K562 (cell line): ENCODE data around the gene SLC4A2. TPM values are rescaled to one million over a fixed set of nuclear protein-coding genes. Genes with fewer than 3 reads are reported as not detected.

Source experiments
- CCNT2 ChIP-seq: IDR thresholded peaks from 2 replicates; pipeline ENCODE4 v1.6.1; 2011; ENCODE audit warnings: borderline replicate concordance, low read depth, mild to moderate bottlenecking, moderate library complexity, mixed read lengths, low read length; ENCODE audit not compliant: insufficient read length; ENCODE audit errors: extremely low read depth
- FOXP1 ChIP-seq: sonication (generic); formaldehyde crosslinking; IDR thresholded peaks from 2 replicates; pipeline ENCODE4 v1.8.0; 2022; ENCODE audit warnings: mild to moderate bottlenecking, missing genetic modification reagents
- HDAC1 ChIP-seq, 2 experiments: fragments of 450-650 bp; IDR thresholded peaks; 2 replicates each; pipeline ENCODE4 v1.6.1; 2016 to 2017; ENCODE audit warnings: inconsistent platforms in 1 of 2, mild to moderate bottlenecking in 1 of 2, moderate library complexity in 1 of 2
- POLR3A ChIP-seq: IDR thresholded peaks from 2 replicates; pipeline ENCODE4 v1.6.1; 2011; ENCODE audit warnings: borderline replicate concordance, mild to moderate bottlenecking, moderate library complexity; ENCODE audit not compliant: insufficient read length, insufficient read depth; ENCODE audit errors: extremely low read depth
- RBM15 ChIP-seq: fragments of 200-400 bp; formaldehyde crosslinking; IDR thresholded peaks from 2 replicates; pipeline ENCODE4 v1.6.1; 2018; ENCODE audit warnings: mild to moderate bottlenecking, low read length, moderate library complexity; ENCODE audit not compliant: insufficient read depth
- ZFP91 ChIP-seq: sonication (generic); formaldehyde crosslinking; IDR thresholded peaks from 2 replicates; pipeline ENCODE4 v1.8.0; 2022; ENCODE audit warnings: mild to moderate bottlenecking, missing genetic modification reagents
- ZNF239 ChIP-seq: fragments of 250-450 bp; sonication (Bioruptor Pico); IDR thresholded peaks from 2 replicates; pipeline ENCODE4 v1.4.0; 2020; ENCODE audit warnings: mild to moderate bottlenecking
- polyA plus RNA-seq, 8 experiments: library from polyadenylated mRNA; depleted of rRNA in 4 of 8; stranded (reverse) in 5 of 8; unstranded in 3 of 8; fragments of >200 nt; fragmentation: Nextera tagmentation in 2 of 8; fragmentation: Illumina TruSeq in 1 of 8; extraction: Ambion mirVana in 2 of 8; extraction: Trizol in 1 of 8; gene quantifications; 2 replicates each; pipeline versions ENCODE4 v1.2.1 to v1.2.3, GENCODE V29; 2011 to 2014; ENCODE audit warnings: inconsistent platforms in 1 of 8, missing spikeins in 1 of 8
- total RNA-seq, 7 experiments: library from RNA; depleted of rRNA in 6 of 7; stranded (reverse); fragments of >200 nt in 6 of 7; fragmentation: Illumina TruSeq in 2 of 7; extraction: Trizol in 2 of 7; gene quantifications; 2 replicates each; pipeline versions ENCODE4 v1.2.1 to v1.2.3, GENCODE V29; 2011 to 2021; ENCODE audit warnings: low replicate concordance in 1 of 7
- TF ChIP-seq, protein P1 (sequence below): fragments of 450-650 bp; IDR thresholded peaks from 2 replicates; pipeline ENCODE4 v1.6.1; 2016; ENCODE audit warnings: mild to moderate bottlenecking, moderate library complexity
- TF ChIP-seq, protein P2 (sequence below): fragments of 450-650 bp; IDR thresholded peaks from 2 replicates; pipeline ENCODE4 v1.6.1; 2016
- TF ChIP-seq, protein P3 (sequence below): conservative IDR thresholded peaks from 2 replicates; pipeline ENCODE4 v1.6.1; 2011; ENCODE audit warnings: low read depth, mild to moderate bottlenecking, low read length; ENCODE audit not compliant: control insufficient read depth

Gene SLC4A2
- total and polyA plus RNA-seq, 9 of the 15 experiments (the other 6 are each of a cell fraction or from before 2014, with no cell fraction given): 11.4 to 375 (median 130) TPM

- TF ChIP-seq, protein P1, sequence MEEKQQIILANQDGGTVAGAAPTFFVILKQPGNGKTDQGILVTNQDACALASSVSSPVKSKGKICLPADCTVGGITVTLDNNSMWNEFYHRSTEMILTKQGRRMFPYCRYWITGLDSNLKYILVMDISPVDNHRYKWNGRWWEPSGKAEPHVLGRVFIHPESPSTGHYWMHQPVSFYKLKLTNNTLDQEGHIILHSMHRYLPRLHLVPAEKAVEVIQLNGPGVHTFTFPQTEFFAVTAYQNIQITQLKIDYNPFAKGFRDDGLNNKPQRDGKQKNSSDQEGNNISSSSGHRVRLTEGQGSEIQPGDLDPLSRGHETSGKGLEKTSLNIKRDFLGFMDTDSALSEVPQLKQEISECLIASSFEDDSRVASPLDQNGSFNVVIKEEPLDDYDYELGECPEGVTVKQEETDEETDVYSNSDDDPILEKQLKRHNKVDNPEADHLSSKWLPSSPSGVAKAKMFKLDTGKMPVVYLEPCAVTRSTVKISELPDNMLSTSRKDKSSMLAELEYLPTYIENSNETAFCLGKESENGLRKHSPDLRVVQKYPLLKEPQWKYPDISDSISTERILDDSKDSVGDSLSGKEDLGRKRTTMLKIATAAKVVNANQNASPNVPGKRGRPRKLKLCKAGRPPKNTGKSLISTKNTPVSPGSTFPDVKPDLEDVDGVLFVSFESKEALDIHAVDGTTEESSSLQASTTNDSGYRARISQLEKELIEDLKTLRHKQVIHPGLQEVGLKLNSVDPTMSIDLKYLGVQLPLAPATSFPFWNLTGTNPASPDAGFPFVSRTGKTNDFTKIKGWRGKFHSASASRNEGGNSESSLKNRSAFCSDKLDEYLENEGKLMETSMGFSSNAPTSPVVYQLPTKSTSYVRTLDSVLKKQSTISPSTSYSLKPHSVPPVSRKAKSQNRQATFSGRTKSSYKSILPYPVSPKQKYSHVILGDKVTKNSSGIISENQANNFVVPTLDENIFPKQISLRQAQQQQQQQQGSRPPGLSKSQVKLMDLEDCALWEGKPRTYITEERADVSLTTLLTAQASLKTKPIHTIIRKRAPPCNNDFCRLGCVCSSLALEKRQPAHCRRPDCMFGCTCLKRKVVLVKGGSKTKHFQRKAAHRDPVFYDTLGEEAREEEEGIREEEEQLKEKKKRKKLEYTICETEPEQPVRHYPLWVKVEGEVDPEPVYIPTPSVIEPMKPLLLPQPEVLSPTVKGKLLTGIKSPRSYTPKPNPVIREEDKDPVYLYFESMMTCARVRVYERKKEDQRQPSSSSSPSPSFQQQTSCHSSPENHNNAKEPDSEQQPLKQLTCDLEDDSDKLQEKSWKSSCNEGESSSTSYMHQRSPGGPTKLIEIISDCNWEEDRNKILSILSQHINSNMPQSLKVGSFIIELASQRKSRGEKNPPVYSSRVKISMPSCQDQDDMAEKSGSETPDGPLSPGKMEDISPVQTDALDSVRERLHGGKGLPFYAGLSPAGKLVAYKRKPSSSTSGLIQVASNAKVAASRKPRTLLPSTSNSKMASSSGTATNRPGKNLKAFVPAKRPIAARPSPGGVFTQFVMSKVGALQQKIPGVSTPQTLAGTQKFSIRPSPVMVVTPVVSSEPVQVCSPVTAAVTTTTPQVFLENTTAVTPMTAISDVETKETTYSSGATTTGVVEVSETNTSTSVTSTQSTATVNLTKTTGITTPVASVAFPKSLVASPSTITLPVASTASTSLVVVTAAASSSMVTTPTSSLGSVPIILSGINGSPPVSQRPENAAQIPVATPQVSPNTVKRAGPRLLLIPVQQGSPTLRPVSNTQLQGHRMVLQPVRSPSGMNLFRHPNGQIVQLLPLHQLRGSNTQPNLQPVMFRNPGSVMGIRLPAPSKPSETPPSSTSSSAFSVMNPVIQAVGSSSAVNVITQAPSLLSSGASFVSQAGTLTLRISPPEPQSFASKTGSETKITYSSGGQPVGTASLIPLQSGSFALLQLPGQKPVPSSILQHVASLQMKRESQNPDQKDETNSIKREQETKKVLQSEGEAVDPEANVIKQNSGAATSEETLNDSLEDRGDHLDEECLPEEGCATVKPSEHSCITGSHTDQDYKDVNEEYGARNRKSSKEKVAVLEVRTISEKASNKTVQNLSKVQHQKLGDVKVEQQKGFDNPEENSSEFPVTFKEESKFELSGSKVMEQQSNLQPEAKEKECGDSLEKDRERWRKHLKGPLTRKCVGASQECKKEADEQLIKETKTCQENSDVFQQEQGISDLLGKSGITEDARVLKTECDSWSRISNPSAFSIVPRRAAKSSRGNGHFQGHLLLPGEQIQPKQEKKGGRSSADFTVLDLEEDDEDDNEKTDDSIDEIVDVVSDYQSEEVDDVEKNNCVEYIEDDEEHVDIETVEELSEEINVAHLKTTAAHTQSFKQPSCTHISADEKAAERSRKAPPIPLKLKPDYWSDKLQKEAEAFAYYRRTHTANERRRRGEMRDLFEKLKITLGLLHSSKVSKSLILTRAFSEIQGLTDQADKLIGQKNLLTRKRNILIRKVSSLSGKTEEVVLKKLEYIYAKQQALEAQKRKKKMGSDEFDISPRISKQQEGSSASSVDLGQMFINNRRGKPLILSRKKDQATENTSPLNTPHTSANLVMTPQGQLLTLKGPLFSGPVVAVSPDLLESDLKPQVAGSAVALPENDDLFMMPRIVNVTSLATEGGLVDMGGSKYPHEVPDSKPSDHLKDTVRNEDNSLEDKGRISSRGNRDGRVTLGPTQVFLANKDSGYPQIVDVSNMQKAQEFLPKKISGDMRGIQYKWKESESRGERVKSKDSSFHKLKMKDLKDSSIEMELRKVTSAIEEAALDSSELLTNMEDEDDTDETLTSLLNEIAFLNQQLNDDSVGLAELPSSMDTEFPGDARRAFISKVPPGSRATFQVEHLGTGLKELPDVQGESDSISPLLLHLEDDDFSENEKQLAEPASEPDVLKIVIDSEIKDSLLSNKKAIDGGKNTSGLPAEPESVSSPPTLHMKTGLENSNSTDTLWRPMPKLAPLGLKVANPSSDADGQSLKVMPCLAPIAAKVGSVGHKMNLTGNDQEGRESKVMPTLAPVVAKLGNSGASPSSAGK: peak; percentile 92
- TF ChIP-seq, protein P2, sequence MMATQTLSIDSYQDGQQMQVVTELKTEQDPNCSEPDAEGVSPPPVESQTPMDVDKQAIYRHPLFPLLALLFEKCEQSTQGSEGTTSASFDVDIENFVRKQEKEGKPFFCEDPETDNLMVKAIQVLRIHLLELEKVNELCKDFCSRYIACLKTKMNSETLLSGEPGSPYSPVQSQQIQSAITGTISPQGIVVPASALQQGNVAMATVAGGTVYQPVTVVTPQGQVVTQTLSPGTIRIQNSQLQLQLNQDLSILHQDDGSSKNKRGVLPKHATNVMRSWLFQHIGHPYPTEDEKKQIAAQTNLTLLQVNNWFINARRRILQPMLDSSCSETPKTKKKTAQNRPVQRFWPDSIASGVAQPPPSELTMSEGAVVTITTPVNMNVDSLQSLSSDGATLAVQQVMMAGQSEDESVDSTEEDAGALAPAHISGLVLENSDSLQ: peak; percentile 100
- TF ChIP-seq, protein P3, sequence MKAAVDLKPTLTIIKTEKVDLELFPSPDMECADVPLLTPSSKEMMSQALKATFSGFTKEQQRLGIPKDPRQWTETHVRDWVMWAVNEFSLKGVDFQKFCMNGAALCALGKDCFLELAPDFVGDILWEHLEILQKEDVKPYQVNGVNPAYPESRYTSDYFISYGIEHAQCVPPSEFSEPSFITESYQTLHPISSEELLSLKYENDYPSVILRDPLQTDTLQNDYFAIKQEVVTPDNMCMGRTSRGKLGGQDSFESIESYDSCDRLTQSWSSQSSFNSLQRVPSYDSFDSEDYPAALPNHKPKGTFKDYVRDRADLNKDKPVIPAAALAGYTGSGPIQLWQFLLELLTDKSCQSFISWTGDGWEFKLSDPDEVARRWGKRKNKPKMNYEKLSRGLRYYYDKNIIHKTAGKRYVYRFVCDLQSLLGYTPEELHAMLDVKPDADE: peak; percentile 98
- TF ChIP-seq ZNF239: peak; percentile 43; the same call in 1 of the 2 replicates
- peak; percentile 79 for TF ChIP-seq CCNT2
- peak; percentile 64; the same call in 1 of the 2 replicates for TF ChIP-seq ZFP91 (CRISPR knock-in tag)
- TF ChIP-seq FOXP1 (CRISPR knock-in tag): 0 out of 2 replicates have a peak, but pooled peaks have one; percentile 28
- TF ChIP-seq HDAC1 (IDR thresholded peaks at IDR 0.05): peak in 1 of 2 experiments; percentile 80; a peak in 2 of 4 replicates
- no peak for TF ChIP-seq RBM15
- TF ChIP-seq POLR3A: no peak
Measured at GRCh38 chr7:151028131-151028947, 31.1 kb upstream of the SLC4A2 start, which contains the start of gene ABCB8 (continued).
